K562 (cell line): Measurements from ENCODE around the gene HYOU1. TPM values are rescaled to one million over a fixed set of nuclear protein-coding genes. Genes with fewer than 3 reads are reported as not detected.

Experiments used
- CREB3 ChIP-seq: fragments of 450-650 bp; conservative IDR thresholded peaks from 2 replicates; pipeline ENCODE4 v1.6.1; 2016; ENCODE audit warnings: missing genetic modification characterization, low read depth, mild to moderate bottlenecking, missing compliant biosample characterization, moderate library complexity
- ELF2 ChIP-seq: fragments of 250-450 bp; sonication (Bioruptor Pico); IDR thresholded peaks from 2 replicates; pipeline ENCODE4 v1.5.0; 2021; ENCODE audit warnings: mild to moderate bottlenecking
- GMEB1 ChIP-seq: fragments of 250-450 bp; sonication (Bioruptor Pico); IDR thresholded peaks from 2 replicates; pipeline ENCODE4 v1.4.0; 2020; ENCODE audit warnings: mild to moderate bottlenecking
- HNRNPK ChIP-seq: fragments of 200-400 bp; formaldehyde crosslinking; IDR thresholded peaks from one replicate; pipeline ENCODE4 v1.6.1; 2018; ENCODE audit warnings: mild to moderate bottlenecking, low read depth, low read length; ENCODE audit not compliant: poor library complexity, severe bottlenecking
- MBD2 ChIP-seq: sonication (generic); IDR thresholded peaks from 2 replicates; pipeline ENCODE4 v1.6.1; 2016; ENCODE audit warnings: low read depth, borderline replicate concordance
- MYC ChIP-seq, 2 experiments: fragments of 250-450 bp in 1 of 2; sonication (Bioruptor Pico) in 1 of 2; IDR thresholded peaks; 2 replicates each; pipeline versions ENCODE4 v1.5.1 to v1.6.1; 2012 to 2021; ENCODE audit warnings: low read depth in 2 of 2, borderline replicate concordance in 1 of 2, improper control_type of control experiment in 1 of 2, low read length in 1 of 2, mild to moderate bottlenecking in 1 of 2, moderate library complexity in 1 of 2
- NCOA4 ChIP-seq: fragments of 450-650 bp; IDR thresholded peaks from 2 replicates; pipeline ENCODE4 v1.6.1; 2018; ENCODE audit warnings: mild to moderate bottlenecking; ENCODE audit not compliant: partially characterized antibody
- POLR3A ChIP-seq: IDR thresholded peaks from 2 replicates; pipeline ENCODE4 v1.6.1; 2011; ENCODE audit warnings: borderline replicate concordance, mild to moderate bottlenecking, moderate library complexity; ENCODE audit not compliant: insufficient read length, insufficient read depth; ENCODE audit errors: extremely low read depth
- RFX7 ChIP-seq: fragments of 250-450 bp; sonication (Bioruptor Pico); IDR thresholded peaks from 2 replicates; pipeline ENCODE4 v1.5.1; 2021; ENCODE audit warnings: mild to moderate bottlenecking
- SNRNP70 ChIP-seq: fragments of 200-400 bp; formaldehyde crosslinking; optimal IDR thresholded peaks from 2 replicates; pipeline ENCODE3; 2017; ENCODE audit warnings: low read depth, low read length
- THAP7 ChIP-seq: fragments of 250-450 bp; sonication (Bioruptor Pico); IDR thresholded peaks from 2 replicates; pipeline ENCODE4 v1.5.0; 2021
- ZBTB34 ChIP-seq: fragments of 250-450 bp; sonication (Bioruptor Pico); IDR thresholded peaks from 2 replicates; pipeline ENCODE4 v1.8.0; 2021; ENCODE audit warnings: mild to moderate bottlenecking, moderate library complexity
- ZEB2 ChIP-seq: fragments of 450-650 bp; IDR thresholded peaks from 2 replicates; pipeline ENCODE4 v1.6.1; 2016
- ZFX ChIP-seq: sonication (generic); formaldehyde crosslinking; IDR thresholded peaks from 2 replicates; pipeline ENCODE4 v1.8.0; 2022; ENCODE audit warnings: mild to moderate bottlenecking, missing genetic modification reagents, moderate library complexity
- ZNF217 ChIP-seq: sonication (generic); formaldehyde crosslinking; IDR thresholded peaks from 2 replicates; pipeline ENCODE4 v1.8.0; 2022; ENCODE audit warnings: mild to moderate bottlenecking, missing genetic modification reagents
- ZNF609 ChIP-seq: sonication (generic); formaldehyde crosslinking; IDR thresholded peaks from 2 replicates; pipeline ENCODE4 v1.8.1; 2023; ENCODE audit warnings: missing genetic modification reagents, mild to moderate bottlenecking, borderline replicate concordance
- ZNF696 ChIP-seq: fragments of 250-450 bp; sonication (Bioruptor Pico); conservative IDR thresholded peaks from 2 replicates; pipeline ENCODE4 v1.4.0; 2020; ENCODE audit warnings: mild to moderate bottlenecking, moderate library complexity
- polyA plus RNA-seq, 8 experiments: library from polyadenylated mRNA; depleted of rRNA in 4 of 8; stranded (reverse) in 5 of 8; unstranded in 3 of 8; fragments of >200 nt; fragmentation: Nextera tagmentation in 2 of 8; fragmentation: Illumina TruSeq in 1 of 8; extraction: Ambion mirVana in 2 of 8; extraction: Trizol in 1 of 8; gene quantifications; 2 replicates each; pipeline versions ENCODE4 v1.2.1 to v1.2.3, GENCODE V29; 2011 to 2014; ENCODE audit warnings: inconsistent platforms in 1 of 8, missing spikeins in 1 of 8
- total RNA-seq, 7 experiments: library from RNA; depleted of rRNA in 6 of 7; stranded (reverse); fragments of >200 nt in 6 of 7; fragmentation: Illumina TruSeq in 2 of 7; extraction: Trizol in 2 of 7; gene quantifications; 2 replicates each; pipeline versions ENCODE4 v1.2.1 to v1.2.3, GENCODE V29; 2011 to 2021; ENCODE audit warnings: low replicate concordance in 1 of 7

The HYOU1 gene
- total and polyA plus RNA-seq, 9 of the 15 experiments (the other 6 are each of a cell fraction or from before 2014, with no cell fraction given): 19.5 to 197 (median 128) TPM

GRCh38 chr11:119084663-119085436, 27.8 kb upstream of the HYOU1 start, which contains the start of gene HMBS (continued):
- TF ChIP-seq ZNF609: no peak
- no peak for TF ChIP-seq THAP7 (CRISPR knock-in tag)
- no peak for TF ChIP-seq ZNF696 (CRISPR knock-in tag)
- TF ChIP-seq HNRNPK: no peak
- TF ChIP-seq SNRNP70: no peak
- no peak for TF ChIP-seq NCOA4
- no peak for TF ChIP-seq GMEB1 (CRISPR knock-in tag)
- no peak for TF ChIP-seq ZBTB34 (CRISPR knock-in tag)
- no peak for TF ChIP-seq ELF2 (CRISPR knock-in tag)
- TF ChIP-seq CREB3 (tag): no peak; the same call in 1 of the 2 replicates
- TF ChIP-seq RFX7: no peak
- peak; percentile 95 for TF ChIP-seq MYC (IDR thresholded peaks at IDR 0.05; ENCODE audit: low read depth, low read length)
- peak; percentile 59 for TF ChIP-seq MYC (CRISPR knock-in tag; IDR thresholded peaks at IDR 0.05; ENCODE audit: borderline replicate concordance, low read depth)
- no peak for TF ChIP-seq POLR3A
- no peak for TF ChIP-seq ZFX
- no peak for TF ChIP-seq ZNF217 (CRISPR knock-in tag)
- no peak for TF ChIP-seq ZEB2
- TF ChIP-seq MBD2: no peak; the same call in none of the 2 replicates
